TTC549 (cell line): ENCODE measurements around the gene IL25.

Experiments
- FAIRE-seq: peaks from 2 replicates; lab custom pipeline; 2012; peaks lifted over from hg19 to GRCh38; lab: Jason Lieb, UNC

The IL25 gene

DNA sequence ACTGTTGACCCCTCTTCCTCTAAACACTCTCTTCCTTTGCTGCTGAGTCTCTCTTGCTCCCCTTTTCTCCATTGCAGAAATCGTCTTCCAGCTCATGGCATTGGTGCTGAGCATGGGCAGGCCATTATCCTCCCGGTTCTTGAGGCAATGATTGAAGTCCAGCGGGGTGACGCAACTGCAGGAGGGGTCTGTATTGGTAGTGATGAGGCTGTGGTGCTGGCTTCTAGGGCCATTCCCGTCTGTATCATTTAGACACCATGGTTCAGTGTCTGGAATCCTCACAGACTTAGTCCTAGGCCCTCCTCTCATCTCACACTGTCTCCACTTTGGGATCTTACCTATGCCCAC, 19.2 kb upstream of the IL25 start:
- FAIRE-seq: no peak

DNA sequence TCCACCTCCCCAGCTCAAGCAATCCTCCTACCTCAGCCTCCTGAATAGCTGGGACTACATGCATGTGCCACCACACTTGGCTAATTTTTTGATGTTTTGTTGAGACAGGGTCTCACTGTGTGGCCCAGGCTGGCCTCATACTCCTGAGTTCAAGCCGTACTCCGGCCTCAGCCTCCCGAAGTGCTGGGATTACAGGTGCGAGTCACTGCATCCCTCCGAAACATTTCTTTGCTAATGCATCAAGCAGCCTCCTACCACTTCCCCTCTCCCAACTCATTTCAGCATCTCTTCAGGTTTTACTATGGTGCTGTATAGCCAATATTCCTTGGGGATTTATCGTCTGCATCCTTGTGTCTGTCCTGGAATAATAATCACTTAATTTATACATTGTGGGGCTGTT, 17.6 kb upstream of the IL25 start:
- FAIRE-seq: no peak

DNA sequence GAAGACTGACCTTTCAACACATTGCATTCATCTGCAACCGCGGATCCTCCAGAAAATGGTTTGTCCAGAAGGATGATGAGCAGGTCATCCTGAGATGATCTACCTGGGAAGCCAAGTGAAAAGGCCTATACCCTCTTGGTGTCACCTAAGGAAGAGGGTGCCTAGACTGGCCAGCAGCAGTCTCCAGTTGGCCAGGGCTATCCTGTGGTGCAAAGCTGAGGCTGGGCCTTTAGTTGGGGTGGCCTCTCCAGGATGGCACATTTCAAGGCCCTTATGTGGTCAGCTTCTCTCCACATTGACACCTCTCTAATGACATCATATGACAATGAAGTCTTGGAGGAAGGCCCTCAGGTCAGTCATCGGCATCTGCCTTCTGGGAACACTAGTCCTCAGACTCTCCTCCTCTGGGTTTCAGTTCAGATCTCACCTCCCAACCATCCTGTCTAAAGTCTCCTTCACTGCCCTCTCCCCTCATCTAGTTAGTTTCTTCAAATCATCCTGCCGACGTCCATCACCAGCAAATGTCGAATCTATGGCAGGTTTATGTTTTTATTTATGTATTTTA, 16.7 kb upstream of the IL25 start:
- FAIRE-seq: no peak

DNA sequence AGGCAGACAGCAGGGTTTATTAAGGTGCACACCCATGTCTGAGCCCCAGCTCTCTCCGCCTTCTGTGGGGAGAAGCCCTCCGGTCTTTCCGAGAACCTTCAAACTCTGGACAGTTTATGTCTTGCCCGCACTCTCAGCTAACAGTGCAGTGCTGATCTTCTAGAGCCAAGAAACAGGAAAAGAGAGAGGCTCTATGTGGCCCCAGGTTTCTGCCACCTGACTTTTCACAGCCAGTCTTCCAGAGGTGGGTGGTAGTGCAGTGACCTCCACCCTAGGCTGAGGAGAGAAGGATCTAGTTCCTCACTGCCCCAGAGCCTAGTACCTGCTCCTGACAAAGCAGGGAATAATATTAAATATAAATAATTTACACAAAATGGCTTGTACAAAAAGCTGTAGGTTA, 15.9 kb upstream of the IL25 start:
- FAIRE-seq: no peak

DNA sequence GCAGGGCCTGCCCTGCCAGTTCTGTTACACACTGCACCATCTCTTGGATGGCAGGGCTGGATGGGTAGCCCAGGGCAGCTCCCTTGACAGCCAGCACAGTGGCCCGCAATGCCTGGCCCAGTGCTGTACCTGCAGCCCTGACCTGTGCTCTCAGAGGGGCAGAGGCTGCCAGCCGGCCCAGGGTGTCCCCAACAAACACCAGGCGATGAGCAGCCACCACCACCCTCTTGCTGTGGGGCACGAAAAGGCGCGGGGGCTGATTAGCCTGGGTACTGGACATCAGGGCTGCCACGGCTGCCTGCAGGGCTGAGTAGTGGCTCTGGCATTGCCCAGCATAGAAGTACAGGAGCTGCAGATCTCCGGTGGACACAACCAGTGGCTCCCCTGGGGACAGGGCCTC, 15.3 kb upstream of the IL25 start:
- no peak for FAIRE-seq

DNA sequence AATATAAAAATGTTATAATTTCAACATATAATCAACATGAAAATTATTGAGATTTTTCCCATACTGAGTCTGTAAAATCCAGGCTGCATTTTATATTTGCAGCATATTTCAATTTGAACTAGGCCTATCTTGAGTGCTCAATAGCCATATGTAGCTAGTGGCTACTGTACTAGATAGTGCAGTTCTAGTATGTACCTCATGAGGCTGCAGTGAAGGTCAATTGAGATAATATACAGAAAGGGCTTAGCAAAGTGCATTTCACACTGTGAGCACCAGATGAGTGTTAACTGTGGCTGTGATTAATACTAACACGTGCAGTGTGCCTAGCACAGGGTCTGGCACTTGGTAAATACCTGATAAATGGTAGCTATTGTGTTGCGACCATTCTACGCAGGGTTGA, 14.6 kb upstream of the IL25 start:
- FAIRE-seq: no peak

DNA sequence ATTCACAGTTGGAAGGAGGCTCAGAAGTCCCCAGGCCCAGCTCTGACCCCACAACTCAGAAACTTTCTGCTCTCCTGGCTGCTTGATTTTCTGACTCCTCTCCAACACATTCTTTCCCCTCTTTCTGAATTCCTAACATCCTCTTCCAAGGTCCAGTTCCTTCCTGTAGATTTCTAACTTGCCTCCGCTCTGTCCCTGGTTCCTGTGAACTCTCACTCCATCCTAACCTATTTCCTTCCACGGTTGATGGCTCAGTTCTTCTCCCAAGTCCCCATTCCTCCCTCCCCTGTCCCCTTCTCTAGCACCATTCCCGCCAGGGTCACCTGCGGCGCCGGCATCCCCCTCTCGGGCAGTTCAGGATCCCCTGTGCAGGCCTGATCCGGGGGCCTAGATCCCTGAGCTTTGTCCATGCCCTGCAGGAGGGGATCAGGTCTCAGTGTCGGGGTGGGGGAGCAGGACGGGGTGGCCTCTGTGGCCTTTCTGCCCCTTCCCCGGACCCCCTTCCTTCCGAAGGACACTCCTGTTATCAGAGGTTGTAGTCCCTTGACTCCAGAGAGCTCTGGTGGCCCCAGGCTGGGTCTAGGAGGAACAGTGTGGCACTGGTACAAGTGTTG, 13.9 kb upstream of the IL25 start:
- no peak for FAIRE-seq

DNA sequence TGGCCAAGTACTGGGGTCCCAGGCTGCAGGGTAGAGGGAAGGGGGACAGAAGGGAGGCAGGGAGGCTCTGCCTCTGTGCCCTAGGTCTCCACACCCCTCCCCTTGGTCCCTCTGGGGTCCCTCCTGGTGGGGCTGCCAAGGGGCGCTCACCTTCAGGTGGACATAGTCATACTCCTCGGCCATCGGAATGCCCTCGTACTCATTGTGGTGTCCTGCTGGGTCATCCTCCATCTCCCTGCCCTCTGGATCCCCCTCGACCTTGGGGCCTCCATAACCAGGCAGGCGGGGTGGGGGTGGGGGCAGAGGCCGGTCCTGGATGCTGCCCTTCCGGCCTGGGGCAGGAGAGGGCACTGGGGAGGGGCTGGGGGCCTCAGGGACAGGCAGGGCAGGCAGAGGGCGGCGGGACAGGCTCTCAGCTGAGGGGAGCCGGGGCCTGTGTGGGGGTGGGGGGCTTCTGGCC, 13.4 kb upstream of the IL25 start:
- FAIRE-seq: no peak

DNA sequence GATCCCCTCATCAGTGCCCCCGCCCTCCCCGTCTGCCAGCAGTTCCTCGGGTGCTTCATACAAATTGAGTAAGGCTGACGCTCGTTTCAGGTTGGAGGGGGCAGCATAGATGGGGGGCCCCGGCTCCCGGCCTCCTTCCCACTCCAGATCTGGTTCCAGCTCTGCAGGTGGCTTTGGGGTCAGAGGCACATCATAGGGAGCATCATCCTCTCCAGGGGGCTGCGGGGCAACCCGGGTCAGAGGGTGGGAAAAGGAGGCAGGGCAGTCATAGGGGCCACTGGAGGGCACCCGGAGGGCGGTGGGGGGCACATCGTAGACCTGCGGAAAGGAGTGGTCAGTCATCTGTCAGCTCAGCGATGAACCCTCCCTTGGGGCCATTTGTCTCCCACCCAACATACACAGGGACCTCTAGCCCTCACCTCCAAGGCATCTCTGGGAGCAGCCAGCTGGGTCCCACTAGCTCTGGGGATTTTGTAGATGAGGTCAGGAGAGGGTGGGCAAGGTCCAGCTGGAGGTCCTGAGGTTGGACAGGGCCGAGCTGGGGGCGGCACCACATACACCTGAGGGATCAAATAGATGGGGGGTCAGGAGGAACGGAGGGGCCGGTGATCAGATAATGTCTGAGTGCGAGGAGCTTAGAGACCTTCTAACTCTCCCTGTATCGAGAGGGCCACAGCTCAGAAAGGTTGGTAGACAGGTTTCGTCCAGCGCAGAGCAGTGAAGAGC, 12.7 kb upstream of the IL25 start:
- FAIRE-seq: no peak

DNA sequence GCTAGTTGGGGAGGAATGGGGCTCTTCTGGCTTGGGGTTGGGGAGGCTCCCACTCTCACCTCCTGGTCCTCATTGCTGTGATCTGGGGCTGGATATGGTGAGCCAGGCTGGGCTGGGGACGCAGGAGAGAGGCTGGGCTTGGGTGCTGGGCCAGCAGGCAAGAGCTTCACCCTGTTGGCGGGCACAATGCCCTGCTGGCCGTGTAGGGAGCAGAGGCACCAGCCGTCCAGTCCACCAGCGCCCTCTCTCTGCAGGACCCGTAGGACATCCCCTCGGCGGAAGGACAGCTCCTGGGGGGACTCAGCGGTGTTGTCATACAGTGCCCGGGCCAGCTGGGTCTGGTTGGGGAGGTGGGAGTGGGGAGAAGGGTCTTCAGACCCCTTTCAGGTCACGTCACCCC, 12.1 kb upstream of the IL25 start:
- no peak for FAIRE-seq

DNA sequence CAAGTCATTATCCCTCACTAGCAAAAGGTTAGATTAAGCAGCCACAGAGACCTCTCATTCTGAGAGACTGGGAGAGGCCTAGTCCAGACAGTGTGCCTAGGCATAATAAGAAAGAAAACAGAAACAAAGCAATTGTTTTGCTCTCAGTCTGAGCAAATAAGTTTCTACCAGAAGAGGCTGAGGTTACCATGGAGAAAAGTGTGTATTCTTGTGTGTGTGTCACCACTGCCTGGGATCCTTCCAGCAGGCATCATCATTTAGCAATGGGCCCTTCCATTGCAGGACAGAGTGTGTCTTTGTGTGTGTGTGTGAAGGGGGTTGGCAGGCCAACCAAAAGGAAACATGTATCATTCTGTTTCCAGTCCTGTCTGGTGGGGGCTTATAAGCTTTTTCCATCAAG, 11.3 kb upstream of the IL25 start:
- FAIRE-seq: no peak

DNA sequence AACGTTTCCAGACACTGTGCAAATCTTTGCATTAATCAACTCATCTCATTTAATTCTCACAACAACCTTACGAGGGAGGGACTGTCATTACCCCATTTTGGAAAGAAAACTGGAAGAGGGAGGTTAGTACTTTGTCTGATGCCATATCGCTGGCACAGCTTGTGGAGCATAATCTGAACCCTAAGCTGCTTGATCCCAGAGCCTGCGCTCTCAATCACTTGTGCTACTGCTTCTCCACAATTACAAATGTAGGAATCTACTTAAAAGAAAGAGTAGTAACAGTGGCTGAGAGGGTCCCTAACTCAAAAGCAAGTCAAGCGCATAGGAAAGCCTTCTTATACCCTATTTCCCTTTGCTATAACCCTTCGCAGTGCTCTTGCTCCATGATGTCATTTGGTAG, 10.8 kb upstream of the IL25 start:
- FAIRE-seq: no peak

DNA sequence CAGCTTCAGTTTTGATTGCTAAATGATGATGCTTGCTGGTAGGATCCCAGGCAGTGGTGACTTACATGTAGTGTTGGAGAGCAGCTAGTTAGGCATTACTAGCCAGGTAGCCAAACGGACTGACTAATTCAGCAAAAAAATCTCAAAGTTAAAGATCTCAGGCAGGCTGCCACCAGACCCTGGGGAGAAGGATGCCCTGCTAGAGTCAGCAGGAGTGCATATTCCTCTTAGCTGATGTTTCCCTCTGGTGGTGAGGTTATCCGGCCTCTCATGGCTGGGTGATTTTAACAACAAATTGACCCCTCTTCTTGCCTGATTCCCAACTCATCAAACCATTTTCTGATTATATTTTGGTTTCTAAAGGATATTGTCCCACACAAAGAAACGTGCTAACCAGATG, 10.4 kb upstream of the IL25 start:
- no peak for FAIRE-seq

DNA sequence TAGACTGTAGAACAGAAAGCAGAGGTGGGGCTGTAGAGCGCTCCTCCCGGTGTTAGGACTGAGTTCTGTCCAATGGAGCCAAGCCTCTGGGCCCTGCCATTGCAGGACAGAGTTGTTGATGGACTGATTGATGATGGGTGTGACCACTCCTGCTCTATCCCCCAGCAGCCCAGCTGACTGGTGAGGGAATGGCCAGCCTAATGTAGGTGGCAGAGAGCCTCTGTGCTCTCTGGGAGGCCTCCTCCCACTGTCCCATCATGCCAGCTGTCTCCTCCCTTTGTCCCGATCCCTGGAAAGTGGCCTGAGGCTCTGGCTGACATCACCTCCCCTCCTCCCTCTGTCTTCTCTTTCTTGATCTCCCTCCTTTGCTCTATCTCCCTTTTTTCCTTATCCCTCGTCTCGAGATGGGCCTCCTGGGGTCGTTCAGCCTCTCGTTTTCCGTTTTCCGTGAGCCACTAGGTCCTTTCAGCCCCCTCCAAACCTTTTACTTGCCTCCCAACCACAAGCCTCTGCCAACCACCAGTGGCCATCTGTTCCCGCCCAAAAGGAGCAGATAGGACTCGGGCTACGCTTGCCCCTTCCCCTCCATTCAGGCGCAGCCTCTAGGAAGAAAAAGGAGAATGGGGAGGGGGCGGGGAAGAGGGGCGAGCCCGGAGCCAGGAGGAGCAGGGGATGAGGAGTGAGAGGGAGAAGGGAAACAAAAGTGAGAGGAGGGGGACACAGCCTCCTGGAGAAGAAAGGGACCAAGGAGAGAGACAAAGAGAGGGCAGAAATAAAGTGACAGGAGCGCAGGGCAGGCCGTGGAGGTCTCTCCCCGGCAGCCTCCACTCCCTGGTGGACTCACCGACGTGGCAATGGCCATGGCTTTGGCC, 8.2 kb upstream of the IL25 start:
- FAIRE-seq: no peak

DNA sequence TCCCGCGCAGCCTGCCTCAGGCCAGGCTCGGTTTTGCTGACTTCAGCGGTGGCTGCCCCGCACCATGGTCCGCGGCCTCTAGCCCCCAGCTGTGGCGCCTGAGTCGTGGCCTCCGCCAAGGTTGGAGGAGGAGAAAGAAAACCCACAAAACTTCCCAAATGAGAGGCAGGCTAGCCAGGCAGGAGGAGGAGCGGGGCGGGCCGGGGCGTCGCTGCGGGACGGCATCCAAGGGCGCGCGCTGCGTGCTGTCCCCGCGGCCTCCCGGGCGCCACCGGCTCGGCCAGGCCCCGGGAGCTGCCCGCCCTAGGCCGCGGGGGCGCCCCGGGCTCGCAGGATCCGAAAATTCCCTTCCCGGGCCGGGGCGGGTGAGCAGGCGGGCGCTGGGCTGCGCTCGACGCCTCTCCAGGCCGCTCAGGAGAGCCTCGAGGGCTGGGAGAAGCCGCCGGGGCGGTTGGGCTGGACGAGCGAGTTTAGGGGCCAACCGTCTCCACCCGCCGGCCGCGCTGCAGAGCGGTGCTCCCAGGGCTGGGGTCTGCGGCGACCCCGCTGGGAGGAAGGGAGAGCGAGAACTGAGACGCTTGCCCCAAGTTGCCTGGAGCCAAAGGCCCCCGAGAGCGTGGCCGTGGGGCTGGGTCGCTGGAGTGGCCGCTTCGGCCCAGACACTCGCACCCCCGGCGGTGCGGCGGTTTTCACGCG, 7.4 kb upstream of the IL25 start, which contains the start of gene EFS:
EFS (minus strand) TSS at position 137 of the 696 bp plus-strand sequence. CDS start 147 bp downstream, outside the sequence.
- no peak for FAIRE-seq

DNA sequence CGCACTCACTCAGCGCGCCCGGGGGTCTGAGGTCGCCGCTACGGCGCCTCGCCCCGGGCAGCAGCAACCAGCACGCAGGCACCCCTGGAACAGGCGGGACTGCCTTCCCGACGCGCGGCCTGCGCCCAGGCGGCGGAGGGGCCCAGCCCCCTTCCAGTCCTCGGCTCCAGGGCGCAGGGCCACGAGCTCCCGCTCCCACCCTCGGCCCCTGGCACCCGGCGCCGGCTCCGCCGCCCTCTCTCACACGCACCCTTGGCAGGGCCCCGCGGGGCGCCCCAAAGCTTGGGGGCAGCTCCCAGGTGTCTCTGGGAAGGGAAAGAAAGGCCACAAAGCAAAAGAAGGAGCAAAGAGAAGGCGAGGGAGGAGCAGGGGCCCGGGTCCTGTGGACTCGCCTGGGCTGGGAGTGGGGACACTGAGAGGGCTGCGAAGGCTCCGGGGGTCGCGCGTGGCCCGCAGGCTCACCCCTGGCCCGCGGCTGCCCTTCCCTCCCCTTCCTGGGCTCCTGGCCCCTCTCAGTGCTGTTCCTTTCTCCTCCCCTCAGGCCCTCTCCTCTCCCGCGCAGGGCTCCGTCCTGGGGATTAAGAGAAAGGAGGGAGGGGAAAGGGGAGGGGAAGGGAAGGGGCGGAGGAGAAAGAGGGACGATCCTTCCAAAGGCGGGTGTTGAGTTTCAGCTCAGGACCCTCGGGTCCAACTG, 6.7 kb upstream of the IL25 start:
- FAIRE-seq: no peak

DNA sequence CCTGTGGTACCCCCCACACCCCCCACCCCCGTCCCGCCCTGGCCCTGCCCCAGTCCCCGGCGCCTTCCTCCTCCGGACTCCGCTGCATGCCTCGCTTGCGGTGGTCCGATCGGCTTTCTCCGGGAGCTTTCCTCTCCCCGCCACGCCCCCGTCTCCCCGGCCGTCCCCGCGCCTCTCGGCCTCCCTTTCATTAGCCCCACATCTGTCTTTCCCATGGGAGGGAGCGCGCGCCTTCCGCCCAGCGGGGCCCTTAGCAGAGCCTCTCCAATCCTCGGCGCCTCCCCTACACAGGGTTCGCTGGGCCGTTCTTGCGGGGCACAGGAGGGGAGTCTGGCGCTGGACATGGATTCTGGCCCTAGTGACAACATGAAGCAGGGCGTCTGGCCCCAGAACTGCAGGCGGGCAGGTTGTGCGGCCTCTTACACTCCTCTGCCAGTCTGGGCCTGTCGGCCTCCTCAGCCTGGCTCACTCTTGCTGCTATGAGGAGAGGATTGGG, 6.1 kb upstream of the IL25 start:
- FAIRE-seq: no peak

DNA sequence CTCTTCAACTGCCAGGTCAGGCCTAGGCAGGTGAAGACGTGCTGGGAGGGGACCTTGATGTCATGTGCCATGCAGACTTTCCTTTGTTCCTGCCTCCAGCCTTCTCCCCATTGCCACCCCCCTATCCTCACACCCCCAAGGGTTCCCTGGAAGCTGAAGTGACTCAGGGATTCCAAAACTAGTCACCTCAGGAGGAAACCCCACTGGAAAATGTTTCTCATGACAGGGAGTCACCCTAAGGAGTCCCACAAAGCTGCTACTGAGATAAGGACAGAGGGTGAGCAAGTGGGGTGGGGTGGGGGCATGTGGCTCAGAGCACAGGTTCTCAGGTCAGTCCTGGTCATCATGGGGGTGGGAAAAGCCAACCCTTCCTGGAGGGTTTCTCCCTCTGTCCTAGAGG, 2.4 kb upstream of the IL25 start:
- no peak for FAIRE-seq

DNA sequence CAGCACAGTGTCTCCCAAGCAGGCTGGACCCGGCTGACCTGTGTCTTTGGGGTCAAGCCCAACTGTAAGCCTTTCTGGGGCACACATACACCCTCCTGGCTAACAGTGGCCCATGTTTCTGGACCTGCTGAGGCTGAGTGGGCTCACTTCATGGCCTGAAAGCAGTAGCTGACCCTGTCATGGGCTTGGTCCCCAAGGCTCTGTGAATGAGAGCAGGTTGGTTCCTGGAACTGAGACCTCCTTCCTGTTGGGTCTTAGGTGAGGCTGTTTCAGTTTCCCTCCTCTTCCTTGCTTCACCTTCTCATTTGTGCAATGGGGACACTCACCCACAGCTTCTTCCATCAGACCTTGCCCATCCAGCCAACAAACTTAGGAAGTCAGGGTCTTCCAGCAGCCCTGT, 744 bp upstream of the IL25 start:
- no peak for FAIRE-seq

DNA sequence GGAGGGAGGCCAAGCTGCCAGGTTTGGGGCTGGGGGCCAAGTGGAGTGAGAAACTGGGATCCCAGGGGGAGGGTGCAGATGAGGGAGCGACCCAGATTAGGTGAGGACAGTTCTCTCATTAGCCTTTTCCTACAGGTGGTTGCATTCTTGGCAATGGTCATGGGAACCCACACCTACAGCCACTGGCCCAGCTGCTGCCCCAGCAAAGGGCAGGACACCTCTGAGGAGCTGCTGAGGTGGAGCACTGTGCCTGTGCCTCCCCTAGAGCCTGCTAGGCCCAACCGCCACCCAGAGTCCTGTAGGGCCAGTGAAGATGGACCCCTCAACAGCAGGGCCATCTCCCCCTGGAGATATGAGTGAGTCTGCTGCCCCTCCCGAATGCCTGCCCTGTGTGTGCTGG, 432 bp downstream of the IL25 start:
- no peak for FAIRE-seq

DNA sequence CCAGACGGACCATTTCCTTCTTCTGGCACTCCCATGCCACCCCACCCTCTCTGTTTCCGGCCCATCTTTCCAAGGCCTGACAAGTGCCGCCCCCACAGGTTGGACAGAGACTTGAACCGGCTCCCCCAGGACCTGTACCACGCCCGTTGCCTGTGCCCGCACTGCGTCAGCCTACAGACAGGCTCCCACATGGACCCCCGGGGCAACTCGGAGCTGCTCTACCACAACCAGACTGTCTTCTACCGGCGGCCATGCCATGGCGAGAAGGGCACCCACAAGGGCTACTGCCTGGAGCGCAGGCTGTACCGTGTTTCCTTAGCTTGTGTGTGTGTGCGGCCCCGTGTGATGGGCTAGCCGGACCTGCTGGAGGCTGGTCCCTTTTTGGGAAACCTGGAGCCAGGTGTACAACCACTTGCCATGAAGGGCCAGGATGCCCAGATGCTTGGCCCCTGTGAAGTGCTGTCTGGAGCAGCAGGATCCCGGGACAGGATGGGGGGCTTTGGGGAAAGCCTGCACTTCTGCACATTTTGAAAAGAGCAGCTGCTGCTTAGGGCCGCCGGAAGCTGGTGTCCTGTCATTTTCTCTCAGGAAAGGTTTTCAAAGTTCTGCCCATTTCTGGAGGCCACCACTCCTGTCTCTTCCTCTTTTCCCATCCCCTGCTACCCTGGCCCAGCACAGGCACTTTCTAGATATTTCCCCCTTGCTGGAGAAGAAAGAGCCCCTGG, 3.1 kb downstream of the IL25 start:
- no peak for FAIRE-seq
